Cardiac muscle cell (in vitro differentiated cells and primary cell): ENCODE measurements around the gene TAT. TPM values are rescaled to one million over a fixed set of nuclear protein-coding genes. Genes with fewer than 3 reads are reported as not detected.

ENCODE experiments used
- DNase-seq, 2 donors: peaks; one replicate each; pipeline versions ENCODE4 v3.0.0 to v3.0.0-alpha.2; 2010 to 2017; ENCODE audit warnings: low read depth in 1 of 2, low spot score in 1 of 2
- H3K27ac ChIP-seq: fragments of 200-600 bp; sonication (generic); 2 replicates; pipeline ENCODE4 v1.5.1; 2016
- H3K27me3 ChIP-seq: fragments of 200-600 bp; sonication (generic); 2 replicates; pipeline ENCODE4 v1.6.0; 2016; ENCODE audit warnings: control low read depth
- H3K36me3 ChIP-seq: fragments of 200-600 bp; sonication (generic); 2 replicates; pipeline ENCODE4 v1.5.1; 2016; ENCODE audit warnings: control low read depth
- H3K4me1 ChIP-seq: fragments of 200-600 bp; sonication (generic); 2 replicates; pipeline ENCODE4 v1.8.1; 2017; ENCODE audit warnings: low read depth, mild to moderate bottlenecking, mixed run types
- H3K4me3 ChIP-seq: fragments of 200-600 bp; sonication (generic); 2 replicates; pipeline ENCODE4 v1.5.1; 2016; ENCODE audit warnings: mild to moderate bottlenecking
- H3K9me3 ChIP-seq: fragments of 200-600 bp; sonication (generic); 2 replicates; pipeline ENCODE4 v1.5.1; 2017; ENCODE audit warnings: low read depth, mild to moderate bottlenecking, control low read depth
- polyA plus RNA-seq: library from polyadenylated mRNA; unstranded; fragments of >200 nt; fragmentation: Nextera tagmentation; extraction: Ambion mirVana; gene quantifications from 2 replicates; pipeline ENCODE4 v1.2.1, GENCODE V29; 2016
- total RNA-seq: library from RNA; depleted of rRNA; stranded (reverse); fragments of >200 nt; gene quantifications from 2 replicates; pipeline ENCODE4 v1.2.3, GENCODE V29; 2016
- TF ChIP-seq, protein P1 (sequence below): IDR thresholded peaks from 2 replicates; pipeline ENCODE4 v1.5.1; 2012; ENCODE audit warnings: low read depth, mild to moderate bottlenecking, low read length

Gene TAT
- total and polyA plus RNA-seq, 2 experiments from 2014 or later, result 0.04 TPM; not detected in 1

- TF ChIP-seq, protein P1, sequence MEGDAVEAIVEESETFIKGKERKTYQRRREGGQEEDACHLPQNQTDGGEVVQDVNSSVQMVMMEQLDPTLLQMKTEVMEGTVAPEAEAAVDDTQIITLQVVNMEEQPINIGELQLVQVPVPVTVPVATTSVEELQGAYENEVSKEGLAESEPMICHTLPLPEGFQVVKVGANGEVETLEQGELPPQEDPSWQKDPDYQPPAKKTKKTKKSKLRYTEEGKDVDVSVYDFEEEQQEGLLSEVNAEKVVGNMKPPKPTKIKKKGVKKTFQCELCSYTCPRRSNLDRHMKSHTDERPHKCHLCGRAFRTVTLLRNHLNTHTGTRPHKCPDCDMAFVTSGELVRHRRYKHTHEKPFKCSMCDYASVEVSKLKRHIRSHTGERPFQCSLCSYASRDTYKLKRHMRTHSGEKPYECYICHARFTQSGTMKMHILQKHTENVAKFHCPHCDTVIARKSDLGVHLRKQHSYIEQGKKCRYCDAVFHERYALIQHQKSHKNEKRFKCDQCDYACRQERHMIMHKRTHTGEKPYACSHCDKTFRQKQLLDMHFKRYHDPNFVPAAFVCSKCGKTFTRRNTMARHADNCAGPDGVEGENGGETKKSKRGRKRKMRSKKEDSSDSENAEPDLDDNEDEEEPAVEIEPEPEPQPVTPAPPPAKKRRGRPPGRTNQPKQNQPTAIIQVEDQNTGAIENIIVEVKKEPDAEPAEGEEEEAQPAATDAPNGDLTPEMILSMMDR, result no peak
- no peaks in the 10 kb centered on the region for H3K27me3 ChIP-seq
- H3K27ac ChIP-seq, result no peak overlapping the region
- H3K36me3 ChIP-seq, result no peaks in the 10 kb centered on the region
- H3K9me3 ChIP-seq, result no peaks in the 10 kb centered on the region
- H3K4me3 ChIP-seq, result no peak overlapping the region
- DNase-seq, result no peak
- H3K4me1 ChIP-seq, result no peaks in the 10 kb centered on the region
Observed at GRCh38 chr16:71536752-71537499, 40.0 kb downstream of the TAT start.

DNA sequence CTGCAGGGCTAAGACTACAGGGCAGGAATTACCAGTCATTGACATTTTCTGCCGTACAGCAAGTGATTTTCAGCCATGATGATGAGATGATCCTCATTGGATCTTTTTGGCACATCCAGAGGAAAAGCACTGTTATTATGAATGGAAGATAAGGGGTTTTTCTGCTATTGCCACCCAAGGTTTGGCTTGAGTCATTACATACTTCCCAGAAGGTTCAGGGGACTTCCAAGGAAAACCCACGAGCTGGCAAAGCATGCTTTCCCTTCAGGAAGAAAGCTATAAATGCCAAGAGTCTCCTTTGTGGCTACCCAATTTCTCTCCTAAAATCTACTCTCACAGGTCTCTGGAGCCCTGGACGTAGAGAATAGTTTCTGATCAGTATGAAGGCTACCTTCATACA lies 44.5 kb downstream of the TAT start:
- Histone ChIP-seq H3K9me3 (no peaks in the 10 kb centered on the region), H3K4me1 (no peaks in the 10 kb centered on the region), H3K36me3 (no peaks in the 10 kb centered on the region), H3K4me3 (no peak overlapping the region), H3K27ac (no peak overlapping the region), H3K27me3 (no peaks in the 10 kb centered on the region)
- no peak for DNase-seq
- TF ChIP-seq, protein P1, result no peak

DNA sequence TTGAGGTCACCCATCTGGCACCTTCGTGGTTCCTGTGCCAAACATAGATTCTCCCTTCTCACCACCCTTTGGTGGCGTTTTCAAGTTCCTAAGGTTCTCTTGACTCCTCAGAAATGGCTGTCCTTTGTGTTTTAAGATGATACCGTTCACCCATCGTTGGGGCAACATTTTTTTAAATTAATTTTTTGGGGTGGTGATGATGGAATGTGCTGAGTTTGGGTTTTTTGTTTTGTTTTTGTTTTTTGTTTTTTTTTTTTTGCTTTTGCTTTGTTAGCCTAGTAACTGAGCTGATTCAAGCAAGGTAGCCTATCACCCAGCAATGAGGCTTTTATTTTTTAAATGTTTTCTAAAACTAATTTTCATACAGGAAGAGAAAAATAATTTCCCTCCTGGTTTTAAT lies 48.0 kb downstream of the TAT start:
- H3K4me3 ChIP-seq, result no peak overlapping the region
- DNase-seq, result no peak
- no peaks in the 10 kb centered on the region for H3K9me3 ChIP-seq
- no peak overlapping the region for H3K27ac ChIP-seq
- peaks cover 6% of the 10 kb centered on the region for H3K4me1 ChIP-seq
- peaks cover 5% of the 10 kb centered on the region for H3K27me3 ChIP-seq
- TF ChIP-seq, protein P1, result no peak
- H3K36me3 ChIP-seq, result no peaks in the 10 kb centered on the region

DNA sequence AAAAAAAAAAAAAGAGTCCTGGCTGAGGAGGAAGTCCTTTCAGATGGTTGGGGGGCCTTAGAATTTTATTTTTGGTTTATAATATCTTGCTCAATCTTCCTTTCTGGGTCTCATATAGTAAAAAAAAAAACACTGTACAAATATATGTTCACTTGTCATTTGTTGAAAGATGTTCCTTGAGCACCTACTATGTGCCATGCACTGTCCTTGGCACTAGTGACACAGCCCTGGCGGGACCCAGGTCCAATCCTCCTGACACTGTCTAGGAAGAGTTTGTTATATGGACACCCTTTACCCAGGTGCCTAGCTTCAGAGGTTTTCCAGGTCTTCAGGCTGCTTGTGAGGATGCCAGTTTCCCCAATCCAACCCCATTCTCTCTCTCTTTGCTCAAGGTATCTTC lies 48.6 kb downstream of the TAT start:
- H3K36me3 ChIP-seq, result no peaks in the 10 kb centered on the region
- TF ChIP-seq, protein P1, result no peak

DNA sequence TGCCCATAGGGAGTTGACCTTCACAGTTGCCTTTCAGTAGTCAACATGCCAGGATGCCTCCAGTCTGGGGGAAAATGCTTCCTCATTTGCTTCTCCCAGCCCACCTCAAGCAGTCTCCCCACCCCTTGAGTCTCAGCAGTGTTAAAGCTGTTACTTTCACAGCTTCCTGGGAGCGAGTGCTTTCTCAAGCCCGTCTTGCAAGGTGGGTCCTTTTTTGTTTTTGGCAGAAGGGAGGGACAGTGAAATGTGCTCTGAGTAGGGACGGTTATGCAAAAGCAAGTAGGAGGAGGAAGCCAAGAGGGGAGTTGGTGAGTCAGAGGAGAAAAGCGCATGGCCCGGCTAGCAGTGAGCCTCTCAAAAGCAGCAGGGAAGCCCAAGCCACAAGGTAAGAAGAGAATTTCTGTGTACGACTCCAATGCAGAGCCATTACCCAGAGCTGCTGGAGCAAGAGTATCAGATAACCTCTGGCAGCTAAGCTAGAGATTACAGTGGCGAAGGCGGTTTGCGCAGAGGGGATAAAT lies 50.7 kb downstream of the TAT start, which contains the start of gene CHST4:
CHST4 (plus strand) TSS at position 316 of the 521 bp plus-strand sequence. CDS start 10,252 bp downstream, outside the sequence.
- Histone ChIP-seq H3K36me3 (no peaks in the 10 kb centered on the region), H3K27ac (no peak within 1 kb of the TSS), H3K27me3 (peaks cover 5% of the 10 kb centered on the region), H3K4me1 (peaks cover 6% of the 10 kb centered on the region), H3K9me3 (no peaks in the 10 kb centered on the region), H3K4me3 (no peak within 1 kb of the TSS)
- peak; percentile 64 to 74 for DNase-seq
- TF ChIP-seq, protein P1, result no peak

More for the DNA sequence above, 48.6 kb downstream of the TAT start:
- Histone ChIP-seq H3K27ac (no peak overlapping the region), H3K27me3 (peaks cover 5% of the 10 kb centered on the region), H3K4me3 (no peak overlapping the region), H3K9me3 (no peaks in the 10 kb centered on the region), H3K4me1 (peaks cover 6% of the 10 kb centered on the region)
- no peak for DNase-seq
